OCI-LY1 (cell line): ENCODE results near the gene KLHL14.

Experiments used
- CTCF ChIP-seq: fragments of 200-600 bp; sonication (generic), shearing (Covaris generic); IDR thresholded peaks from 2 replicates; pipeline ENCODE4 v1.5.1; 2017; ENCODE audit warnings: mild to moderate bottlenecking, antibody characterized with exemption, low read length, moderate library complexity, mixed read lengths
- EZH2 ChIP-seq: fragments of 200-600 bp; sonication (generic), shearing (Covaris generic); IDR thresholded peaks from 2 replicates; pipeline ENCODE4 v1.8.0; 2017; ENCODE audit warnings: borderline replicate concordance, mixed run types, mild to moderate bottlenecking, antibody characterized with exemption, low read length, moderate library complexity, mixed read lengths

GRCh38 chr18:32760391-32760790 lies 12.4 kb downstream of the KLHL14 start:
- no peak for TF ChIP-seq CTCF
- no peak for TF ChIP-seq EZH2
